Neural progenitor cell (in vitro differentiated cells): ENCODE measurements around the gene SPATA31D3. TPM values are rescaled to one million over a fixed set of nuclear protein-coding genes. Genes with fewer than 3 reads are reported as not detected.

ENCODE experiments used
- DNase-seq: peaks from one replicate; pipeline ENCODE4 v3.0.0-alpha.2; 2016; ENCODE audit warnings: low spot score
- H2AFZ ChIP-seq: fragments of 200-600 bp; sonication (generic); replicated peaks from 2 replicates; pipeline ENCODE4 v1.6.1; 2016; ENCODE audit warnings: antibody characterized with exemption
- H3F3A ChIP-seq: fragments of 200-600 bp; sonication (generic); 2 replicates; pipeline ENCODE4 v1.6.1; 2016; ENCODE audit warnings: antibody characterized with exemption, low read depth
- H3K27ac ChIP-seq: fragments of 200-600 bp; sonication (generic); 2 replicates; pipeline ENCODE4 v1.5.1; 2016; ENCODE audit warnings: mild to moderate bottlenecking
- H3K27me3 ChIP-seq: fragments of 200-600 bp; sonication (generic); 2 replicates; pipeline ENCODE4 v1.6.1; 2016; ENCODE audit warnings: mild to moderate bottlenecking, moderate library complexity
- H3K36me3 ChIP-seq: fragments of 200-600 bp; sonication (generic); 2 replicates; pipeline ENCODE4 v1.5.1; 2016
- H3K4me1 ChIP-seq: fragments of 200-600 bp; sonication (generic); 2 replicates; pipeline ENCODE4 v1.6.1; 2016; ENCODE audit warnings: mixed run types
- H3K4me2 ChIP-seq: fragments of 200-600 bp; sonication (generic); 2 replicates; pipeline ENCODE4 v1.6.1; 2016
- H3K4me3 ChIP-seq: fragments of 200-600 bp; sonication (generic); 2 replicates; pipeline ENCODE4 v1.5.1; 2016
- H3K79me2 ChIP-seq: fragments of 200-600 bp; sonication (generic); 2 replicates; pipeline ENCODE4 v1.6.1; 2016; ENCODE audit warnings: low read depth
- H3K9ac ChIP-seq: fragments of 200-600 bp; sonication (generic); 2 replicates; pipeline ENCODE4 v1.6.1; 2016
- H3K9me3 ChIP-seq: fragments of 200-600 bp; sonication (generic); 2 replicates; pipeline ENCODE4 v1.5.1; 2016; ENCODE audit warnings: low read depth
- H4K20me1 ChIP-seq: fragments of 200-600 bp; sonication (generic); 2 replicates; pipeline ENCODE4 v1.6.1; 2016; ENCODE audit warnings: low read depth
- H3K27ac Mint-ChIP-seq: 3 replicates; pipeline ENCODE4 v1.8.0; 2021; ENCODE audit warnings: mixed read lengths
- H3K27me3 Mint-ChIP-seq: 2 replicates; pipeline ENCODE4 v1.8.0; 2022; ENCODE audit warnings: low read depth, mild to moderate bottlenecking, inconsistent platforms, moderate library complexity, mixed read lengths; ENCODE audit not compliant: insufficient read depth
- H3K36me3 Mint-ChIP-seq: 3 replicates; pipeline ENCODE4 v1.8.0; 2021; ENCODE audit warnings: mixed read lengths
- H3K4me1 Mint-ChIP-seq: 3 replicates; pipeline ENCODE4 v1.8.0; 2021; ENCODE audit warnings: mixed read lengths
- H3K4me3 Mint-ChIP-seq: 3 replicates; pipeline ENCODE4 v1.8.0; 2021; ENCODE audit warnings: mild to moderate bottlenecking, moderate library complexity, mixed read lengths
- H3K9me3 Mint-ChIP-seq: 3 replicates; pipeline ENCODE4 v1.8.0; 2020; ENCODE audit warnings: mixed read lengths
- EZH2 ChIP-seq: fragments of 200-600 bp; sonication (generic); IDR thresholded peaks from 2 replicates; pipeline ENCODE4 v1.6.1; 2017; ENCODE audit warnings: antibody characterized with exemption, mild to moderate bottlenecking, moderate library complexity
- EZH2phosphoT487 ChIP-seq: fragments of 200-600 bp; sonication (generic); IDR thresholded peaks from 2 replicates; pipeline ENCODE4 v1.6.1; 2017; ENCODE audit warnings: antibody characterized with exemption
- total RNA-seq: library from RNA; depleted of rRNA; stranded (reverse); fragments of >200 nt; gene quantifications from 2 replicates; pipeline ENCODE4 v1.2.3, GENCODE V29; 2015; ENCODE audit warnings: low replicate concordance
- TF ChIP-seq, protein P1 (sequence below): fragments of 200-600 bp; sonication (generic); IDR thresholded peaks from 2 replicates; pipeline ENCODE4 v1.5.1; 2017; ENCODE audit warnings: antibody characterized with exemption, mild to moderate bottlenecking

The SPATA31D3 gene
- total RNA-seq, 1 donor from 2014 or later: not detected

DNA sequence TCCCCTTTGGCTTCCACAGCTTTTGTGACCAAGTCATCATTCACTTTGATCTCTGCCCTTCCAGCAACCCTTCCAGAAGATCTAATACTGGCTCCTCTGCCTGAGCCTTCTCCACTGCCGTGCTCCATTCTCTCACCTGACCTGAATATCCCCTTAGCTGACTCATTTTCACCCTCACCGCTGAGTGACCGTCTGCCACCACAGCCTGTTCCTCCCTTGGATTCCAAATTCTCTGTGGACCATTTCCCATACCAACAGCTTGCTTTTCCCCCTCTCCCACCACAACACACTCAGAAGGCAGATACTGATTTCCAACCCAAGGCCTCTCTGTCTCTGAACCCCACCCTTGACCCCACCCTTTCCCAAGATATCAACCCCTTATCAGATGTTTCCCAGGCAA is 24.7 kb downstream of the SPATA31D3 start:
- Histone ChIP-seq H3K36me3 (no peaks in the 10 kb centered on the region), H3K9ac (no peak overlapping the region), H3K4me1 (no peaks in the 10 kb centered on the region), H3K27me3 (no peaks in the 10 kb centered on the region), H3K9me3 (no peaks in the 10 kb centered on the region), H3K4me2 (no peak overlapping the region), H3K79me2 (no peaks in the 10 kb centered on the region), H3K4me3 (no peak overlapping the region), H3K27ac (no peak overlapping the region), H3F3A (no peaks in the 10 kb centered on the region), H2AFZ (no peak overlapping the region), H4K20me1 (no peaks in the 10 kb centered on the region)
- TF ChIP-seq EZH2 (no peak), EZH2phosphoT487 (no peak)
- TF ChIP-seq, protein P1, sequence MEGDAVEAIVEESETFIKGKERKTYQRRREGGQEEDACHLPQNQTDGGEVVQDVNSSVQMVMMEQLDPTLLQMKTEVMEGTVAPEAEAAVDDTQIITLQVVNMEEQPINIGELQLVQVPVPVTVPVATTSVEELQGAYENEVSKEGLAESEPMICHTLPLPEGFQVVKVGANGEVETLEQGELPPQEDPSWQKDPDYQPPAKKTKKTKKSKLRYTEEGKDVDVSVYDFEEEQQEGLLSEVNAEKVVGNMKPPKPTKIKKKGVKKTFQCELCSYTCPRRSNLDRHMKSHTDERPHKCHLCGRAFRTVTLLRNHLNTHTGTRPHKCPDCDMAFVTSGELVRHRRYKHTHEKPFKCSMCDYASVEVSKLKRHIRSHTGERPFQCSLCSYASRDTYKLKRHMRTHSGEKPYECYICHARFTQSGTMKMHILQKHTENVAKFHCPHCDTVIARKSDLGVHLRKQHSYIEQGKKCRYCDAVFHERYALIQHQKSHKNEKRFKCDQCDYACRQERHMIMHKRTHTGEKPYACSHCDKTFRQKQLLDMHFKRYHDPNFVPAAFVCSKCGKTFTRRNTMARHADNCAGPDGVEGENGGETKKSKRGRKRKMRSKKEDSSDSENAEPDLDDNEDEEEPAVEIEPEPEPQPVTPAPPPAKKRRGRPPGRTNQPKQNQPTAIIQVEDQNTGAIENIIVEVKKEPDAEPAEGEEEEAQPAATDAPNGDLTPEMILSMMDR: no peak
- Mint-ChIP-seq H3K9me3 (peaks cover 15% of the 10 kb centered on the region), H3K4me1 (no peaks in the 10 kb centered on the region), H3K27me3 (peaks cover 6% of the 10 kb centered on the region), H3K27ac (no peak overlapping the region), H3K36me3 (no peaks in the 10 kb centered on the region), H3K4me3 (no peak overlapping the region)
- DNase-seq: no peak

DNA sequence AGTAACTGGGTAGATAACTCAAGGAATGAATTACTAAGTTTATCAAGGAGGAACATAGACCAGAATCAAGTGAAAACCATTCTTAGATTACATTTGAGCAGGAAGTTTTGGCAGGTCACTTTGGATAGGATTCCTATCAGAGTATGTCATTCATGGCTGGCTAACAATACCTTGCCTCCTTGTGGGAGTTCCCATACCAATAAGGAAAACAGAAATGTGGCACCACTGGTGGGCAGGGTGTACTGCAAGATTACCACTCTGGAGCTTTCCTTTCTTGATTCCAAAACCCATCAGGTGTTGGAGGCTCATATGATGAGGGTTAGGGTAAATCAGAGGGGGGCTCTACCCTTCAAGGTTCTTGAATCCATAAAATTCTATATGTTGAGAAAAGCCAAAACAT is 26.7 kb downstream of the SPATA31D3 start:
- Mint-ChIP-seq H3K27ac (no peak overlapping the region), H3K27me3 (peaks cover 6% of the 10 kb centered on the region), H3K4me1 (no peaks in the 10 kb centered on the region), H3K9me3 (peaks cover 15% of the 10 kb centered on the region), H3K4me3 (no peak overlapping the region), H3K36me3 (no peaks in the 10 kb centered on the region)
- H3K27ac ChIP-seq: no peak overlapping the region
- no peak overlapping the region for H3K9ac ChIP-seq
- TF ChIP-seq EZH2: no peak
- TF ChIP-seq EZH2phosphoT487: no peak
- TF ChIP-seq, protein P1: no peak
- no peaks in the 10 kb centered on the region for H4K20me1 ChIP-seq
- H3K4me1 ChIP-seq: no peaks in the 10 kb centered on the region
- no peak overlapping the region for H3K4me3 ChIP-seq
- no peak overlapping the region for H3K4me2 ChIP-seq
- H3K27me3 ChIP-seq: no peaks in the 10 kb centered on the region
- H3K79me2 ChIP-seq: no peaks in the 10 kb centered on the region
- no peak for DNase-seq
- no peaks in the 10 kb centered on the region for H3F3A ChIP-seq
- no peaks in the 10 kb centered on the region for H3K9me3 ChIP-seq
- H2AFZ ChIP-seq: no peak overlapping the region
- no peaks in the 10 kb centered on the region for H3K36me3 ChIP-seq

DNA sequence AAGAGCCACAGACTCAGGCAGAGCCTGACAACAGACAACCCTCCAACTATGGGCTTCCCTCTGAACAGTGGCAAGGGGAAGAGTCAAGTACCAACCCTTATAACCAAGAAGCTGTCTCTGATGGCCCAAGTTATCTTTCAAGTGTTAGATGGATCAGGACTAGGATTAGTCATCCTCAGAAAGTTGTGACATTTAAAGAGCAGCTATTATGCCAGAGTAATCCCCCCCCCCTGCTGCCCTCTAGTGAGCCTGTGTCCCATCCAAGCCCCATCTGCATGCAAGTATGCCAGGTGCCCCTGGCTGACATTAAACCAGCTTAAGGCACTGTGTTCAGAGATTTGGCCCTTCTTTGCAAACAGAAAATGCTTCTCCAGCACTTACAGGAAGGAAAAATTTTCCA is 28.4 kb downstream of the SPATA31D3 start:
- H3K9ac ChIP-seq: no peak overlapping the region
- no peaks in the 10 kb centered on the region for H3K27me3 ChIP-seq
- no peaks in the 10 kb centered on the region for H3F3A ChIP-seq
- H3K4me2 ChIP-seq: no peak overlapping the region
- Mint-ChIP-seq H3K4me1 (no peaks in the 10 kb centered on the region), H3K9me3 (peaks cover 11% of the 10 kb centered on the region), H3K36me3 (no peaks in the 10 kb centered on the region), H3K4me3 (no peak overlapping the region), H3K27me3 (no peaks in the 10 kb centered on the region), H3K27ac (no peak overlapping the region)
- H3K4me1 ChIP-seq: no peaks in the 10 kb centered on the region
- H3K9me3 ChIP-seq: no peaks in the 10 kb centered on the region
- no peak overlapping the region for H3K27ac ChIP-seq
- no peak overlapping the region for H2AFZ ChIP-seq
- no peak for TF ChIP-seq EZH2phosphoT487
- TF ChIP-seq EZH2: no peak
- TF ChIP-seq, protein P1: no peak
- H4K20me1 ChIP-seq: no peaks in the 10 kb centered on the region
- no peak for DNase-seq
- H3K4me3 ChIP-seq: no peak overlapping the region
- no peaks in the 10 kb centered on the region for H3K79me2 ChIP-seq
- no peaks in the 10 kb centered on the region for H3K36me3 ChIP-seq
